A673 (cell line): ENCODE data around the gene ARHGAP26. TPM values are rescaled to one million over a fixed set of nuclear protein-coding genes. Genes with fewer than 3 reads are reported as not detected.

Experiments
- Bru-seq: library from RNA; stranded (reverse); fragments of 400-500 nt; gene quantifications from one replicate; lab custom pipeline; 2021; lab: Mats Ljungman, UMichigan
- BruChase-seq, 2 experiments: library from RNA; stranded (reverse); fragments of 400-500 nt; gene quantifications; one replicate each; lab custom pipeline; 2021; lab: Mats Ljungman, UMichigan
- BruUV-seq: library from RNA; stranded (reverse); fragments of 400-500 nt; replicated peaks from 2 replicates; lab custom pipeline; 2021; lab: Mats Ljungman, UMichigan
- CTCF ChIA-PET: fragments of 300-600 bp; sonication (Branson Sonifier 250); formaldehyde crosslinking; loops from one replicate; lab custom pipeline; 2022; ENCODE audit warnings: antibody characterized with exemption; lab: Charles Lee
- POLR2A ChIA-PET: fragments of 300-600 bp; sonication (Branson Sonifier 250); formaldehyde crosslinking; loops from one replicate; lab custom pipeline; 2022; ENCODE audit warnings: antibody characterized with exemption; ENCODE audit not compliant: low non-redundant PET; lab: Charles Lee
- DNase-seq: peaks from one replicate; pipeline ENCODE4 v3.0.0-alpha.2; 2015; ENCODE audit warnings: low spot score
- H3K27ac ChIP-seq: fragments of 200-600 bp; sonication (generic); 2 replicates; pipeline ENCODE4 v1.5.1; 2016; ENCODE audit warnings: mixed run types, low read depth, mild to moderate bottlenecking, mixed read lengths, antibody characterized with exemption, low read length; ENCODE audit not compliant: poor library complexity, severe bottlenecking
- H3K27me3 ChIP-seq: fragments of 200-600 bp; sonication (generic); replicated peaks from 2 replicates; pipeline ENCODE4 v1.6.1; 2017; ENCODE audit warnings: mixed run types, low read depth, mild to moderate bottlenecking, mixed read lengths, antibody characterized with exemption, low read length; ENCODE audit not compliant: insufficient read depth, poor library complexity
- H3K36me3 ChIP-seq: fragments of 200-600 bp; sonication (generic); 2 replicates; pipeline ENCODE4 v1.6.1; 2016; ENCODE audit warnings: mixed run types, mild to moderate bottlenecking, mixed read lengths, antibody characterized with exemption, low read length; ENCODE audit not compliant: insufficient read depth, poor library complexity, severe bottlenecking
- H3K4me1 ChIP-seq: fragments of 200-600 bp; sonication (generic); 2 replicates; pipeline ENCODE4 v1.6.1; 2017; ENCODE audit warnings: mixed run types, mild to moderate bottlenecking, mixed read lengths, antibody characterized with exemption, low read length; ENCODE audit not compliant: insufficient read depth, poor library complexity, severe bottlenecking
- H3K4me3 ChIP-seq: fragments of 200-600 bp; sonication (generic); 2 replicates; pipeline ENCODE4 v1.5.1; 2016; ENCODE audit warnings: low read depth, mixed run types, mild to moderate bottlenecking, mixed read lengths, low read length; ENCODE audit not compliant: poor library complexity, severe bottlenecking
- H3K9me3 ChIP-seq: fragments of 200-600 bp; sonication (generic); 2 replicates; pipeline ENCODE4 v1.6.1; 2016; ENCODE audit warnings: mixed run types, low read depth, mild to moderate bottlenecking, mixed read lengths, antibody characterized with exemption, low read length; ENCODE audit not compliant: poor library complexity, severe bottlenecking
- CTCF ChIP-seq: fragments of 300-800, 200-600 bp; sonication (generic); conservative IDR thresholded peaks from 2 replicates; pipeline ENCODE4 v1.5.1; 2017; ENCODE audit warnings: low read depth, mild to moderate bottlenecking, antibody characterized with exemption, low read length, moderate library complexity, mixed read lengths
- EZH2 ChIP-seq: fragments of 200-600 bp; sonication (generic); IDR thresholded peaks from 2 replicates; pipeline ENCODE4 v1.6.1; 2017; ENCODE audit warnings: borderline replicate concordance, low read depth, mild to moderate bottlenecking, mixed read lengths, antibody characterized with exemption, low read length; ENCODE audit not compliant: poor library complexity, severe bottlenecking
- intact Hi-C: fragments of 100-400 bp; cut with micrococcal nuclease; formaldehyde crosslinking; loops from one replicate; pipeline ENCODE4 v1.10.0; 2022; ENCODE audit not compliant: unreplicated experiment
- long read RNA-seq: library from polyadenylated mRNA; stranded (forward); transcript quantifications from one replicate; pipeline ENCODE4 v2.0.0, GENCODE V29; 2022
- total RNA-seq: library from RNA; stranded (reverse); gene quantifications from 2 replicates; pipeline ENCODE4 v1.2.3, GENCODE V29; 2021

The ARHGAP26 gene
- total RNA-seq = 25.5 and 25.8 TPM in 2 replicates
- Bru-seq, nascent RNA = percentile 75 among the genes with signal in this experiment
- percentile 68 among the genes with signal in this experiment for BruChase-seq, experiment 1, labeled RNA remaining after a 2-hour chase
- percentile 64 among the genes with signal in this experiment for BruChase-seq, experiment 2, labeled RNA remaining after a 6-hour chase
- long read RNA-seq, full-length matches to known transcripts = 5 of 29 reads
- long read RNA-seq, partial matches to known transcripts = 8 of 29 reads
- long read RNA-seq, other reads (novel, unspliced or antisense) = 16 of 29 reads

GRCh38 chr5:142769793-142770649 is at the start of gene ARHGAP26:
Gene ARHGAP26 (plus strand): TSS chr5:142770377. CDS start chr5:142770762, 385 bp downstream.
- POLR2A ChIA-PET = interaction anchor here (0.5 kb wide), 1 partner anchor 9 kb away, joined by 4 read pairs; no protein-coding TSS in a partner anchor
- H3K9me3 ChIP-seq = no peaks in the 10 kb centered on the region
- TF ChIP-seq EZH2 = no peak
- H3K4me3 ChIP-seq = peak within 1 kb of the TSS; percentile 66
- no TSS peak for BruUV-seq
- CTCF ChIA-PET = interaction anchor here (1.0 to 2.0 kb wide), 3 partner anchors 53 to 110 kb away, joined by 3 to 4 read pairs (median 3); no protein-coding TSS in a partner anchor
- H3K27me3 ChIP-seq = no peaks in the 10 kb centered on the region
- intact Hi-C loops = loop anchor here (2.0 kb wide), 3 partner anchors 53 to 107 kb away; no protein-coding TSS in a partner anchor
- DNase-seq = peak; percentile 98
- peaks cover 15% of the 10 kb centered on the region for H3K4me1 ChIP-seq
- H3K36me3 ChIP-seq = no peaks in the 10 kb centered on the region
- peak within 1 kb of the TSS; percentile 58 for H3K27ac ChIP-seq

GRCh38 chr5:142720641-142721271 is 49.4 kb upstream of the ARHGAP26 start:
- BruUV-seq = no TSS peak

GRCh38 chr5:142722146-142722545 is 48.0 kb upstream of the ARHGAP26 start:
- no peak for DNase-seq
- TF ChIP-seq EZH2 = no peak
- TF ChIP-seq CTCF = no peak
- ChIA-PET CTCF (interaction anchor here (1.8 kb wide), 1 partner anchor 9 kb away, joined by 6 read pairs; no protein-coding TSS in a partner anchor), POLR2A (no interaction called here)
- H3K4me1 ChIP-seq = peaks cover 19% of the 10 kb centered on the region
- no peaks in the 10 kb centered on the region for H3K27me3 ChIP-seq
- intact Hi-C loops = no loop called here
- H3K27ac ChIP-seq = no peak overlapping the region
- no TSS peak for BruUV-seq
- H3K4me3 ChIP-seq = no peak overlapping the region
- no peaks in the 10 kb centered on the region for H3K9me3 ChIP-seq
- H3K36me3 ChIP-seq = no peaks in the 10 kb centered on the region

More at GRCh38 chr5:142720641-142721271, 49.4 kb upstream of the ARHGAP26 start:
- TF ChIP-seq EZH2 = no peak
- TF ChIP-seq CTCF = no peak
- no peak overlapping the region for H3K4me3 ChIP-seq
- ChIA-PET CTCF (interaction anchor here (1.0 kb wide), 1 partner anchor 168 kb away, joined by 3 read pairs; no protein-coding TSS in a partner anchor), POLR2A (no interaction called here)
- peaks cover 17% of the 10 kb centered on the region for H3K4me1 ChIP-seq
- no peaks in the 10 kb centered on the region for H3K9me3 ChIP-seq
- intact Hi-C loops = no loop called here
- H3K27me3 ChIP-seq = no peaks in the 10 kb centered on the region
- H3K36me3 ChIP-seq = no peaks in the 10 kb centered on the region
- DNase-seq = no peak
- H3K27ac ChIP-seq = no peak overlapping the region
